ENCODE measurements around the gene MBD3.

Gene MBD3

DNA sequence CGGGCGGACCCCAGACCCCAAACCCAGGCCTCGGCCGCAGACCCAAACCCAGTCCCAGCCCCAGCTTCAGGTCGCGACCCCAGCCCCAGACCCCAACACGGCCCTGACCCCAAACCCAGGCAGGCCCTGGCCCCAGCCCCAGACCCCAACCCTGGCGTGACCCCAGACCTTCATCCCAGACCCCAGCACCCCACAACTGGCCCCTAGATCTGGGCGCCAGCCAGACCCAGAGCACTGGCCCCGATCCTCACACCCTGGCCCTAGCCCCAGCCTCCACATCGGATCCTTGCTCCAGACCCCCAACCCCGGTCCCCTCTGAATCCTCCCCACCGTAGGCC, 7.5 kb downstream of the MBD3 start:
- Histone ChIP-seq H3K4me1 (ENCODE audit: low read depth, poor library complexity, severe bottlenecking) (peaks cover 9% of the 10 kb centered on the region), H3K79me2 (ENCODE audit: insufficient read depth, low read depth) (peaks cover 31% of the 10 kb centered on the region), H3K36me3 (ENCODE audit: insufficient read depth) (no peaks in the 10 kb centered on the region), H3K27me3 (ENCODE audit: insufficient read depth, low read depth) (no peaks in the 10 kb centered on the region), H3K9ac (no peak overlapping the region), H2AFZ (ENCODE audit: low read depth) (no peak overlapping the region), H3K4me3 (IDR thresholded peaks at IDR 0.05; ENCODE audit: insufficient read depth, low read depth, low read length) (no peak overlapping the region), H4K20me1 (ENCODE audit: insufficient read depth) (no peaks in the 10 kb centered on the region), H3K4me2 (no peak overlapping the region), H3K27ac (no peak overlapping the region)
- TF ChIP-seq, protein P1, sequence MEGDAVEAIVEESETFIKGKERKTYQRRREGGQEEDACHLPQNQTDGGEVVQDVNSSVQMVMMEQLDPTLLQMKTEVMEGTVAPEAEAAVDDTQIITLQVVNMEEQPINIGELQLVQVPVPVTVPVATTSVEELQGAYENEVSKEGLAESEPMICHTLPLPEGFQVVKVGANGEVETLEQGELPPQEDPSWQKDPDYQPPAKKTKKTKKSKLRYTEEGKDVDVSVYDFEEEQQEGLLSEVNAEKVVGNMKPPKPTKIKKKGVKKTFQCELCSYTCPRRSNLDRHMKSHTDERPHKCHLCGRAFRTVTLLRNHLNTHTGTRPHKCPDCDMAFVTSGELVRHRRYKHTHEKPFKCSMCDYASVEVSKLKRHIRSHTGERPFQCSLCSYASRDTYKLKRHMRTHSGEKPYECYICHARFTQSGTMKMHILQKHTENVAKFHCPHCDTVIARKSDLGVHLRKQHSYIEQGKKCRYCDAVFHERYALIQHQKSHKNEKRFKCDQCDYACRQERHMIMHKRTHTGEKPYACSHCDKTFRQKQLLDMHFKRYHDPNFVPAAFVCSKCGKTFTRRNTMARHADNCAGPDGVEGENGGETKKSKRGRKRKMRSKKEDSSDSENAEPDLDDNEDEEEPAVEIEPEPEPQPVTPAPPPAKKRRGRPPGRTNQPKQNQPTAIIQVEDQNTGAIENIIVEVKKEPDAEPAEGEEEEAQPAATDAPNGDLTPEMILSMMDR (conservative IDR thresholded peaks at IDR 0.05; ENCODE audit: low read depth, low read length): no peak

GRCh38 chr19:1584500-1585242, 8.0 kb downstream of the MBD3 start:
- Histone ChIP-seq H3K4me1 (ENCODE audit: low read depth, poor library complexity, severe bottlenecking) (peaks cover 3% of the 10 kb centered on the region), H3K27ac (no peak overlapping the region), H3K36me3 (ENCODE audit: insufficient read depth) (no peaks in the 10 kb centered on the region), H2AFZ (ENCODE audit: low read depth) (no peak overlapping the region), H3K27me3 (ENCODE audit: insufficient read depth, low read depth) (no peaks in the 10 kb centered on the region), H3K9ac (no peak overlapping the region), H3K4me2 (no peak overlapping the region), H4K20me1 (ENCODE audit: insufficient read depth) (no peaks in the 10 kb centered on the region), H3K79me2 (ENCODE audit: insufficient read depth, low read depth) (peaks cover 26% of the 10 kb centered on the region), H3K4me3 (IDR thresholded peaks at IDR 0.05; ENCODE audit: insufficient read depth, low read depth, low read length) (no peak overlapping the region)
- TF ChIP-seq, protein P1 (conservative IDR thresholded peaks at IDR 0.05; ENCODE audit: low read depth, low read length): no peak

DNA sequence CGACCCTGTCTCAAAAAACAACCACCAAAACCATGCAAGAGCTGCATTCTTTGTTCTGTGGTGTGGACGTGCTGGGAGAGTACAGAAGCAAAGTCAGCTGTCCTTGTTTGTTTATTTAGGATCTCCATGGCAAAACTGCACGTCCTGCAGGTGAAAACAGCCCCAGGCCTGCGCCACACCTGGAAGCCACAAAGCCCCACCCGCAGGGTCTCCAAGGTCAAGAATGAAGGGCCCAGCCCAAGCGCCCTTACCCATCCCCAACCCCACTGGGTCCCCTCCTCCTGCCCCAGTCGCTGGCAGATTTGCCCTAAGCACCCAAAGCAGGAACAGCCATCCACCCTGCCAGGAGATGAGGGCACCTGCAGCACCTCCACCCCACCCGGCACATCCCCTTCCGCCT, 10.5 kb downstream of the MBD3 start:
- Histone ChIP-seq H3K4me1 (ENCODE audit: low read depth, poor library complexity, severe bottlenecking) (no peaks in the 10 kb centered on the region), H2AFZ (ENCODE audit: low read depth) (no peak overlapping the region), H3K4me2 (no peak overlapping the region), H3K9ac (no peak overlapping the region), H3K4me3 (IDR thresholded peaks at IDR 0.05; ENCODE audit: insufficient read depth, low read depth, low read length) (no peak overlapping the region), H3K27ac (no peak overlapping the region), H3K36me3 (ENCODE audit: insufficient read depth) (no peaks in the 10 kb centered on the region), H4K20me1 (ENCODE audit: insufficient read depth) (no peaks in the 10 kb centered on the region), H3K27me3 (ENCODE audit: insufficient read depth, low read depth) (no peaks in the 10 kb centered on the region), H3K79me2 (ENCODE audit: insufficient read depth, low read depth) (peaks cover 3% of the 10 kb centered on the region; the same call in 1 of the 2 replicates)
- TF ChIP-seq, protein P1 (conservative IDR thresholded peaks at IDR 0.05; ENCODE audit: low read depth, low read length): no peak

DNA sequence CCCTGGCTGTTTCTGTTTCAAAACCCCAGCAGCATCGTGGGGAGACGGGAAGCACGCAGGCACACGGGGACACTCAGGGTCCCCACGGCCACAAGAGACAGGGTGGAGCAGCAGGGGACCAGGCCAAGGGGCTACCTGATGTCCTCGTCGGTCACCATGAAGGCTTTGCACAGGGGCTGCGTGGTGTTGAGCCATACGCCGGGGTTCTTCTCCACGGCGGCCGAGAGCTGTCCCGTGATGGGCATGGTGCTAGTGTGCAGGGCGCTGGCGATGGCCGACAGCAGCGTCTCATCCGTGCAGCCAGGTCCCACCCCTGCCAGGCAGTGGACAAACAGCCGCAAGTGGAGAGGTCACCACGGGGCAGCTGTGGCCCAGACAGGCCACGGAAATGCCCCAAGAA, 11.7 kb downstream of the MBD3 start:
- Histone ChIP-seq H3K36me3 (ENCODE audit: insufficient read depth) (no peaks in the 10 kb centered on the region), H4K20me1 (ENCODE audit: insufficient read depth) (no peaks in the 10 kb centered on the region)

More for the DNA sequence above, 11.7 kb downstream of the MBD3 start:
- H3K9ac ChIP-seq: no peak overlapping the region
- H2AFZ ChIP-seq (ENCODE audit: low read depth): no peak overlapping the region
- H3K27ac ChIP-seq: no peak overlapping the region
- no peak overlapping the region for H3K4me2 ChIP-seq
- TF ChIP-seq, protein P1 (conservative IDR thresholded peaks at IDR 0.05; ENCODE audit: low read depth, low read length): no peak
- no peaks in the 10 kb centered on the region; the same call in 1 of the 2 replicates for H3K79me2 ChIP-seq (ENCODE audit: insufficient read depth, low read depth)
- H3K4me3 ChIP-seq (IDR thresholded peaks at IDR 0.05; ENCODE audit: insufficient read depth, low read depth, low read length): no peak overlapping the region
- H3K4me1 ChIP-seq (ENCODE audit: low read depth, poor library complexity, severe bottlenecking): no peaks in the 10 kb centered on the region
- H3K27me3 ChIP-seq (ENCODE audit: insufficient read depth, low read depth): no peaks in the 10 kb centered on the region

All from KMS-11 (cell line).